Measurements from ENCODE around the gene SND1. TPM values are rescaled to one million over a fixed set of nuclear protein-coding genes. Genes with fewer than 3 reads are reported as not detected.

SND1 gene
- total RNA-seq, 1 experiment from 2014 or later: 218 TPM

DNA sequence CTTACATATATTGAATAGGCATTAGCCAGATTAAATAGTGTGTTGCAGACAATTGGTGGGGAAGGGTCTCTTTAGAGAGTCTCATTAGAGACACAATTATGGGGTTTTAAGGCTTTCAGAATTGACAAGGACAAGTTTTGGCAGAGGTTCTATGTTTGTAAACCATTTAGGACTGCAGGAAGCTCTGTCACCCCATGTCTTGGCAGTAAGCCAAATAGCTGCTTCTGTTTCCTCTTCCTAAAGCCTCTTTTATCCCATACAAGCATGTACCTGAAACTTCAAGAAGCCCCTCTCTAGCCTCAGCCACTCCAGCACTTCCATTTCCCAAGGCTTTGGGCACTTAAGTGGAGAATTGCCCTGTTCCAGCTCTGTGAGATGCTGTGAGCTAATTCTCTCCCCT lies 401.0 kb downstream of the SND1 start:
- no peak overlapping the region for H2AFZ ChIP-seq (ENCODE audit: low read length)
- H2BK12ac ChIP-seq (ENCODE audit: insufficient read length, low read depth, low read length): no peak overlapping the region
- Mint-ChIP-seq H3K36me3 (ENCODE audit: insufficient read depth in 1 of 3, low read depth in 3 of 3) (no peaks in the 10 kb centered on the region; a peak in 2 of 7 replicates), H3K4me1 (no peaks in the 10 kb centered on the region; a peak in 1 of 4 replicates), H3K27me3 (ENCODE audit: low read depth) (no peaks in the 10 kb centered on the region), H3K9me3 (no peaks in the 10 kb centered on the region), H3K4me3 (no peak overlapping the region), H3K27ac (no peak overlapping the region)
- no peak for DNase-seq
- no peak overlapping the region for H3K4me2 ChIP-seq (ENCODE audit: insufficient read depth, insufficient read length, low read length)
- H3K27ac ChIP-seq (ENCODE audit: insufficient read length, low read depth, low read length): no peak overlapping the region
- H3K4me1 ChIP-seq (ENCODE audit: insufficient read depth, low read length): no peaks in the 10 kb centered on the region
- H2BK20ac ChIP-seq (ENCODE audit: low read depth, low read length, poor library complexity, severe bottlenecking): no peak overlapping the region
- H3K9me3 ChIP-seq (ENCODE audit: control insufficient read depth, low read depth, low read length): no peaks in the 10 kb centered on the region
- H3K23ac ChIP-seq (ENCODE audit: insufficient read length, low read depth, low read length): no peak overlapping the region
- H3K27me3 ChIP-seq (ENCODE audit: insufficient read depth, low read length): no peaks in the 10 kb centered on the region
- TF ChIP-seq, protein P1, sequence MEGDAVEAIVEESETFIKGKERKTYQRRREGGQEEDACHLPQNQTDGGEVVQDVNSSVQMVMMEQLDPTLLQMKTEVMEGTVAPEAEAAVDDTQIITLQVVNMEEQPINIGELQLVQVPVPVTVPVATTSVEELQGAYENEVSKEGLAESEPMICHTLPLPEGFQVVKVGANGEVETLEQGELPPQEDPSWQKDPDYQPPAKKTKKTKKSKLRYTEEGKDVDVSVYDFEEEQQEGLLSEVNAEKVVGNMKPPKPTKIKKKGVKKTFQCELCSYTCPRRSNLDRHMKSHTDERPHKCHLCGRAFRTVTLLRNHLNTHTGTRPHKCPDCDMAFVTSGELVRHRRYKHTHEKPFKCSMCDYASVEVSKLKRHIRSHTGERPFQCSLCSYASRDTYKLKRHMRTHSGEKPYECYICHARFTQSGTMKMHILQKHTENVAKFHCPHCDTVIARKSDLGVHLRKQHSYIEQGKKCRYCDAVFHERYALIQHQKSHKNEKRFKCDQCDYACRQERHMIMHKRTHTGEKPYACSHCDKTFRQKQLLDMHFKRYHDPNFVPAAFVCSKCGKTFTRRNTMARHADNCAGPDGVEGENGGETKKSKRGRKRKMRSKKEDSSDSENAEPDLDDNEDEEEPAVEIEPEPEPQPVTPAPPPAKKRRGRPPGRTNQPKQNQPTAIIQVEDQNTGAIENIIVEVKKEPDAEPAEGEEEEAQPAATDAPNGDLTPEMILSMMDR (conservative IDR thresholded peaks at IDR 0.05): no peak
- no peak overlapping the region for H2BK15ac ChIP-seq (ENCODE audit: low read depth, low read length)
- no peaks in the 10 kb centered on the region for H3K79me1 ChIP-seq (ENCODE audit: insufficient read depth, low read depth, low read length, poor library complexity, severe bottlenecking)
- H3K79me2 ChIP-seq (ENCODE audit: insufficient read depth, low read length): no peaks in the 10 kb centered on the region
- no peak overlapping the region for H4K5ac ChIP-seq (ENCODE audit: insufficient read length, low read depth, low read length)
- no peak overlapping the region for H2BK120ac ChIP-seq (ENCODE audit: low read depth, low read length, poor library complexity, severe bottlenecking)
- H3K23me2 ChIP-seq (ENCODE audit: insufficient read length, low read depth, low read length, poor library complexity, severe bottlenecking): no peaks in the 10 kb centered on the region
- H3K9ac ChIP-seq (ENCODE audit: extremely low read depth, insufficient read length, low read length): no peak overlapping the region
- no peak overlapping the region for H3T11ph ChIP-seq (ENCODE audit: low read length)
- H4K8ac ChIP-seq (replicated peaks; ENCODE audit: insufficient read length, low read depth, low read length): no peak overlapping the region
- no peak overlapping the region for H3K4ac ChIP-seq (ENCODE audit: low read depth, low read length)
- no peak overlapping the region for H2BK5ac ChIP-seq (ENCODE audit: insufficient read length, low read length)
- H3K18ac ChIP-seq (ENCODE audit: insufficient read length, low read depth, low read length): no peak overlapping the region
- no peak overlapping the region for H3K56ac ChIP-seq (ENCODE audit: insufficient read length, low read depth, low read length)
- no peak overlapping the region for H3K14ac ChIP-seq (ENCODE audit: insufficient read depth, low read length)
- H4K20me1 ChIP-seq (ENCODE audit: control insufficient read depth, insufficient read depth, insufficient read length): no peaks in the 10 kb centered on the region
- H2AK5ac ChIP-seq (ENCODE audit: insufficient read length, low read length): no peak overlapping the region
- H4K91ac ChIP-seq (ENCODE audit: insufficient read length, low read depth, low read length): no peak overlapping the region

All from H9 (cell line).